Astrocyte of the spinal cord (primary cell): ENCODE measurements around the gene ADAM12.

Source experiments
- DNase-seq: peaks from one replicate; pipeline ENCODE4 v3.0.0; 2011; ENCODE audit warnings: low read depth, low spot score
- H3K4me3 ChIP-seq: 2 replicates; pipeline ENCODE4 v1.5.1; 2011; ENCODE audit warnings: low read depth, mild to moderate bottlenecking, low read length, moderate library complexity
- in situ Hi-C: cut with HindIII; loops from 2 replicates; pipeline ENCODE4 v1.10.0; 2017; ENCODE audit warnings: low sequenced_read_pairs
- TF ChIP-seq, protein P1 (sequence below): IDR thresholded peaks from 2 replicates; pipeline ENCODE4 v1.5.1; 2012; ENCODE audit warnings: low read depth, mild to moderate bottlenecking, low read length, inconsistent platforms

Gene ADAM12

GRCh38 chr10:126369125-126369710 is 19.1 kb downstream of the ADAM12 start:
- no peak for DNase-seq
- no peak overlapping the region for H3K4me3 ChIP-seq
- TF ChIP-seq, protein P1, sequence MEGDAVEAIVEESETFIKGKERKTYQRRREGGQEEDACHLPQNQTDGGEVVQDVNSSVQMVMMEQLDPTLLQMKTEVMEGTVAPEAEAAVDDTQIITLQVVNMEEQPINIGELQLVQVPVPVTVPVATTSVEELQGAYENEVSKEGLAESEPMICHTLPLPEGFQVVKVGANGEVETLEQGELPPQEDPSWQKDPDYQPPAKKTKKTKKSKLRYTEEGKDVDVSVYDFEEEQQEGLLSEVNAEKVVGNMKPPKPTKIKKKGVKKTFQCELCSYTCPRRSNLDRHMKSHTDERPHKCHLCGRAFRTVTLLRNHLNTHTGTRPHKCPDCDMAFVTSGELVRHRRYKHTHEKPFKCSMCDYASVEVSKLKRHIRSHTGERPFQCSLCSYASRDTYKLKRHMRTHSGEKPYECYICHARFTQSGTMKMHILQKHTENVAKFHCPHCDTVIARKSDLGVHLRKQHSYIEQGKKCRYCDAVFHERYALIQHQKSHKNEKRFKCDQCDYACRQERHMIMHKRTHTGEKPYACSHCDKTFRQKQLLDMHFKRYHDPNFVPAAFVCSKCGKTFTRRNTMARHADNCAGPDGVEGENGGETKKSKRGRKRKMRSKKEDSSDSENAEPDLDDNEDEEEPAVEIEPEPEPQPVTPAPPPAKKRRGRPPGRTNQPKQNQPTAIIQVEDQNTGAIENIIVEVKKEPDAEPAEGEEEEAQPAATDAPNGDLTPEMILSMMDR = no peak
- in situ Hi-C loops = no loop called here

GRCh38 chr10:126357169-126357568 is 31.1 kb downstream of the ADAM12 start:
- TF ChIP-seq, protein P1 = no peak
- DNase-seq = no peak
- in situ Hi-C loops = no loop called here
- H3K4me3 ChIP-seq = no peak overlapping the region

- no peak overlapping the region for H3K4me3 ChIP-seq
- DNase-seq = no peak
- TF ChIP-seq, protein P1 = no peak
- in situ Hi-C loops = no loop called here
Observed at GRCh38 chr10:126353666-126354065, 34.6 kb downstream of the ADAM12 start.

DNA sequence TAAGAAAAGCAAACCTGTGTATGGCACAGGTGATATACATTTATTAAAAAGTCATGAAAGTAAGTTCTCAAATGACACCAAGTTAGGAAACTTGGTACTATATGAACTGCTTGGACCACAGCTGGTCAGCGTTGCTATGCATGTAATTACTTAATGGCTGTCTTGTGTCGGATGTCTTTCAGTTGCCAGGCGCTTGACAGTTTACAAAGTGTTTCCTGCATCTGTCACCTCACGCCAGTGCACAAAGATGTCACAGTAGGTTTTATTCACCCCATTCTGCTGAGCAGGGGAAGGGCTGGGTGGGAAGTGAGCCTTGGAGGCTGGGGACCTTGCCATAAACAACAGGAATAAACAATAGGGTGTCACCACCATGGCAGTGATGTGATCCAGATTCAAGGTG is 35.8 kb downstream of the ADAM12 start:
- no peak for DNase-seq
- no peak overlapping the region for H3K4me3 ChIP-seq
- TF ChIP-seq, protein P1 = no peak
- in situ Hi-C loops = no loop called here

- in situ Hi-C loops = no loop called here
- no peak for DNase-seq
- TF ChIP-seq, protein P1 = no peak
- H3K4me3 ChIP-seq = no peak overlapping the region
Observed at GRCh38 chr10:126351021-126351420, 37.3 kb downstream of the ADAM12 start.

- in situ Hi-C loops = no loop called here
- DNase-seq = peak; percentile 89
- TF ChIP-seq, protein P1 = no peak
- no peak overlapping the region for H3K4me3 ChIP-seq
Observed at GRCh38 chr10:126350216-126350992, 37.9 kb downstream of the ADAM12 start.
